ENCODE results near the gene ZSWIM7.

The ZSWIM7 gene

DNA sequence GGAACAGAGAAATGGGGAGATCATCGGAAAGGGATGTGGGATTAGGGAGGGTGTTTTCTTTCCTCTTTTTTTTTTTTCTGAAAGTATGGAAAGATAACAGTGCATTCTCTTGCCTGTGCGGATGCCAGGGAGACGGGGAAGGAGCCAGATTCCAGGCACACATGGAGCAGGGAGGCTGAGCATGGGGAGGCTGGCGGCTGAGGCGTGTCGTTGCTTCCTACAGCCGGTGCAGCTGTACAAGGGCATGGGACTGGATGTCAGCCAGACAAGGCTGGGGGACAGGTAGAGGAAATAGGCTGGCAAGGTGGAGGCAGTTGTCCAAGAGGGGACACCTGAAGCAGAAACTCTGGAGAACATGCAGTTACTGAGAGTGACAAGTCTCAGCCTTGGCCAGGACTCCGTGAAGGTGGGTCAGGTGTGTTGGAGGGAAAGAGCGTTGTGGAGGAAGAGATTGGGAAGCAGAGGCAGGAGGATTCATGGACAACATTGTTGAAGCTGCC, 71.2 kb downstream of the ZSWIM7 start:
- no peak for FAIRE-seq
